K562 (cell line): ENCODE data around the gene COL15A1. TPM values are rescaled to one million over a fixed set of nuclear protein-coding genes. Genes with fewer than 3 reads are reported as not detected.

ENCODE experiments used
- ARID1B ChIP-seq: fragments of 450-650 bp; IDR thresholded peaks from 2 replicates; pipeline ENCODE4 v1.6.1; 2016; ENCODE audit warnings: antibody characterized with exemption, mild to moderate bottlenecking, inconsistent platforms
- ASH1L ChIP-seq: fragments of 450-650 bp; IDR thresholded peaks from 2 replicates; pipeline ENCODE4 v1.6.1; 2018; ENCODE audit warnings: borderline replicate concordance, mild to moderate bottlenecking, low read depth; ENCODE audit not compliant: partially characterized antibody
- ATF4 ChIP-seq: fragments of 450-650 bp; formaldehyde crosslinking; IDR thresholded peaks from 2 replicates; pipeline ENCODE4 v1.4.0; 2022; ENCODE audit warnings: mild to moderate bottlenecking, moderate library complexity
- BACH1 ChIP-seq: fragments of 200-800 bp; sonication (Bioruptor generic); IDR thresholded peaks from 2 replicates; pipeline ENCODE4 v1.6.1; 2016; ENCODE audit warnings: missing genetic modification characterization, missing compliant biosample characterization
- BRCA1 ChIP-seq, 2 experiments: fragments of 450-650 bp in 1 of 2; sonication (generic) in 1 of 2; formaldehyde crosslinking in 1 of 2; IDR thresholded peaks; 2 replicates each; pipeline versions ENCODE4 v1.5.0 to v1.6.1; 2017 to 2020; ENCODE audit warnings: mild to moderate bottlenecking in 1 of 2, missing genetic modification reagents in 1 of 2
- BRD4 ChIP-seq: fragments of 200-600 bp; sonication (generic); IDR thresholded peaks from 2 replicates; pipeline ENCODE4 v1.6.1; 2017; ENCODE audit warnings: inconsistent platforms
- ELK3 ChIP-seq: fragments of 450-650 bp; formaldehyde crosslinking; IDR thresholded peaks from 2 replicates; pipeline ENCODE4 v1.4.0; 2020; ENCODE audit warnings: mild to moderate bottlenecking
- ERF ChIP-seq: fragments of 450-650 bp; formaldehyde crosslinking; IDR thresholded peaks from 2 replicates; pipeline ENCODE4 v1.4.0; 2020; ENCODE audit warnings: mild to moderate bottlenecking, mixed read lengths
- GMEB1 ChIP-seq: fragments of 250-450 bp; sonication (Bioruptor Pico); IDR thresholded peaks from 2 replicates; pipeline ENCODE4 v1.4.0; 2020; ENCODE audit warnings: mild to moderate bottlenecking
- HLTF ChIP-seq: fragments of 450-650 bp; IDR thresholded peaks from 2 replicates; pipeline ENCODE4 v1.6.1; 2016
- ILK ChIP-seq: fragments of 450-650 bp; IDR thresholded peaks from 2 replicates; pipeline ENCODE4 v1.6.1; 2016; ENCODE audit warnings: missing genetic modification characterization, low read depth, mild to moderate bottlenecking, missing compliant biosample characterization, moderate library complexity, borderline replicate concordance
- KDM5B ChIP-seq: fragments of 200-600 bp; sonication (generic); IDR thresholded peaks from 2 replicates; pipeline ENCODE4 v1.6.1; 2012; ENCODE audit warnings: low read depth, mild to moderate bottlenecking, moderate library complexity, low read length, control low read depth, inconsistent platforms; ENCODE audit not compliant: insufficient replicate concordance
- NFXL1 ChIP-seq: fragments of 450-650 bp; formaldehyde crosslinking; IDR thresholded peaks from 2 replicates; pipeline ENCODE4 v1.4.0; 2021; ENCODE audit warnings: mild to moderate bottlenecking
- POLR2A ChIP-seq: fragments of 450-650 bp; conservative IDR thresholded peaks from 2 replicates; pipeline ENCODE4 v1.6.1; 2016
- RNF219 ChIP-seq: fragments of 250-450 bp; sonication (Bioruptor Pico); IDR thresholded peaks from 2 replicates; pipeline ENCODE4 v1.5.0; 2022; ENCODE audit warnings: mild to moderate bottlenecking
- SRSF1 ChIP-seq: fragments of 200-400 bp; formaldehyde crosslinking; IDR thresholded peaks from 2 replicates; pipeline ENCODE4 v1.6.1; 2017; ENCODE audit warnings: mild to moderate bottlenecking, low read depth, low read length, moderate library complexity
- SRSF3 ChIP-seq: fragments of 200-400 bp; formaldehyde crosslinking; IDR thresholded peaks from 2 replicates; pipeline ENCODE4 v1.6.1; 2016; ENCODE audit warnings: mild to moderate bottlenecking, low read length, moderate library complexity; ENCODE audit not compliant: insufficient read depth
- SUPT5H ChIP-seq: fragments of 450-650 bp; IDR thresholded peaks from 2 replicates; pipeline ENCODE4 v1.6.1; 2016
- TEAD2 ChIP-seq: fragments of 450-650 bp; IDR thresholded peaks from 2 replicates; pipeline ENCODE4 v1.6.1; 2016; ENCODE audit warnings: missing genetic modification characterization, control low read depth, missing compliant biosample characterization
- XRCC3 ChIP-seq: fragments of 450-650 bp; IDR thresholded peaks from 2 replicates; pipeline ENCODE4 v1.6.1; 2017; ENCODE audit warnings: mild to moderate bottlenecking, moderate library complexity
- XRCC4 ChIP-seq: IDR thresholded peaks from one replicate; pipeline ENCODE4 v1.6.1; 2011; ENCODE audit not compliant: insufficient read depth, insufficient read length; ENCODE audit errors: extremely low read depth
- ZNF445 ChIP-seq: fragments of 250-450 bp; sonication (Bioruptor Pico); IDR thresholded peaks from 2 replicates; pipeline ENCODE4 v1.4.0; 2020; ENCODE audit warnings: low read depth, mild to moderate bottlenecking, moderate library complexity
- ZNF766 ChIP-seq: fragments of 200-800 bp; sonication (Bioruptor generic); conservative IDR thresholded peaks from 2 replicates; pipeline ENCODE4 v1.6.1; 2016; ENCODE audit warnings: missing genetic modification characterization, missing compliant biosample characterization
- polyA plus RNA-seq, 8 experiments: library from polyadenylated mRNA; depleted of rRNA in 4 of 8; stranded (reverse) in 5 of 8; unstranded in 3 of 8; fragments of >200 nt; fragmentation: Nextera tagmentation in 2 of 8; fragmentation: Illumina TruSeq in 1 of 8; extraction: Ambion mirVana in 2 of 8; extraction: Trizol in 1 of 8; gene quantifications; 2 replicates each; pipeline versions ENCODE4 v1.2.1 to v1.2.3, GENCODE V29; 2011 to 2014; ENCODE audit warnings: inconsistent platforms in 1 of 8, missing spikeins in 1 of 8
- total RNA-seq, 7 experiments: library from RNA; depleted of rRNA in 6 of 7; stranded (reverse); fragments of >200 nt in 6 of 7; fragmentation: Illumina TruSeq in 2 of 7; extraction: Trizol in 2 of 7; gene quantifications; 2 replicates each; pipeline versions ENCODE4 v1.2.1 to v1.2.3, GENCODE V29; 2011 to 2021; ENCODE audit warnings: low replicate concordance in 1 of 7

The COL15A1 gene
- total and polyA plus RNA-seq, 9 of the 15 experiments (the other 6 are each of a cell fraction or from before 2014, with no cell fraction given), result 0.46 to 5.1 (median 2.6) TPM

- TF ChIP-seq ERF, result no peak; the same call in 1 of the 2 replicates
- TF ChIP-seq TEAD2 (tag), result no peak
- no peak for TF ChIP-seq HLTF
- TF ChIP-seq KDM5B, result no peak
- TF ChIP-seq XRCC4, result no peak
- TF ChIP-seq SUPT5H, result no peak
- no peak for TF ChIP-seq ELK3 (CRISPR knock-in tag)
- no peak for TF ChIP-seq ASH1L
- TF ChIP-seq BACH1 (tag), result 0 out of 2 replicates have a peak, but pooled peaks have one; percentile 11
- TF ChIP-seq BRCA1 (IDR thresholded peaks at IDR 0.05), result no peak
- no peak for TF ChIP-seq BRCA1 (CRISPR knock-in tag; IDR thresholded peaks at IDR 0.05)
- no peak for TF ChIP-seq POLR2A
- no peak for TF ChIP-seq SRSF3
- TF ChIP-seq SRSF1, result no peak
- peak; percentile 91 for TF ChIP-seq ARID1B
- peak; percentile 15; the same call in 1 of the 2 replicates for TF ChIP-seq BRD4
- TF ChIP-seq XRCC3, result no peak
- TF ChIP-seq NFXL1, result no peak
- no peak; the same call in 1 of the 2 replicates for TF ChIP-seq ZNF766 (CRISPR knock-in tag)
- TF ChIP-seq GMEB1 (CRISPR knock-in tag), result no peak
- TF ChIP-seq ATF4 (CRISPR knock-in tag), result 0 out of 2 replicates have a peak, but pooled peaks have one; percentile 24
- TF ChIP-seq RNF219 (CRISPR knock-in tag), result no peak
- TF ChIP-seq ZNF445 (CRISPR knock-in tag), result no peak
- no peak for TF ChIP-seq ILK (tag)
Observed at GRCh38 chr9:99057665-99058625, 114.2 kb downstream of the COL15A1 start (continued).
